Transverse colon (tissue), 4 donors: ENCODE data around the gene DOCK2. TPM values are rescaled to one million over a fixed set of nuclear protein-coding genes. Genes with fewer than 3 reads are reported as not detected.

Source experiments
- DNase-seq: peaks from one replicate; pipeline ENCODE4 v3.0.0-alpha.2; 2019
- H3K27ac ChIP-seq, 4 donors: fragments of 200-600 bp; sonication (generic); 2 replicates each; pipeline ENCODE4 v1.5.1; 2016 to 2018; ENCODE audit warnings: inconsistent platforms in 4 of 4
- H3K27me3 ChIP-seq: fragments of 200-600 bp; sonication (generic); 2 replicates; pipeline ENCODE4 v1.5.1; 2017; ENCODE audit warnings: inconsistent platforms
- H3K36me3 ChIP-seq, 4 donors: fragments of 200-600 bp; sonication (generic); 2 replicates each; pipeline ENCODE4 v1.5.1; 2017 to 2019; ENCODE audit warnings: inconsistent platforms in 4 of 4
- H3K4me1 ChIP-seq, 4 donors: fragments of 200-600 bp; sonication (generic); 2 replicates each; pipeline ENCODE4 v1.5.1; 2017 to 2020; ENCODE audit warnings: inconsistent platforms in 4 of 4
- H3K4me3 ChIP-seq, 4 donors: fragments of 200-600 bp; sonication (generic); 1 replicate in 1 of 4; 2 replicates in 3 of 4; pipeline versions ENCODE4 v1.5.1 to v1.6.1; 2017 to 2019; ENCODE audit warnings: inconsistent platforms in 4 of 4
- H3K9me3 ChIP-seq, 2 donors: fragments of 200-600 bp; sonication (generic); 2 replicates each; pipeline ENCODE4 v1.5.1; 2017 to 2019; ENCODE audit warnings: inconsistent platforms in 2 of 2
- CTCF ChIP-seq, 5 experiments: fragments of 200-600 bp in 3 of 5; fragments of 450-650 bp in 2 of 5; sonication (generic) in 3 of 5; IDR thresholded peaks; 1 replicate in 2 of 5; 2 replicates in 3 of 5; pipeline ENCODE4 v1.5.1; 2016 to 2017; ENCODE audit warnings: antibody characterized with exemption in 5 of 5, inconsistent platforms in 3 of 5, mild to moderate bottlenecking in 2 of 5, moderate library complexity in 1 of 5
- EP300 ChIP-seq: sonication (generic); formaldehyde crosslinking; IDR thresholded peaks from one replicate; pipeline ENCODE4 v1.6.1; 2017; ENCODE audit warnings: antibody characterized with exemption, low read depth
- POLR2A ChIP-seq: fragments of 450-650 bp; IDR thresholded peaks from one replicate; pipeline ENCODE4 v1.6.1; 2016; ENCODE audit warnings: antibody characterized with exemption, mild to moderate bottlenecking, moderate library complexity
- POLR2AphosphoS5 ChIP-seq, 3 donors: sonication (generic); formaldehyde crosslinking; IDR thresholded peaks; one replicate each; pipeline ENCODE4 v1.6.1; 2016; ENCODE audit warnings: antibody characterized with exemption in 3 of 3
- WGBS, 2 donors: methylation state at CpG; one replicate each; pipeline ENCODE4 v1.1.5; 2018; ENCODE audit warnings: low coverage in 1 of 2; 5-methylcytosine and 5-hydroxymethylcytosine counted together
- in situ Hi-C, 4 donors: fragments of 200-750 bp; cut with MboI; loops; one replicate each; pipeline versions ENCODE4 v1.15.0 to v1.15.1; 2017; ENCODE audit warnings: low sequenced_read_pairs in 3 of 4, low pct_ligation_motif_present in 1 of 4, low pct_unique_long_range_greater_than_20kb in 1 of 4
- intact Hi-C: fragments of 100-400 bp; cut with DNase I; formaldehyde crosslinking; loops from one replicate; pipeline ENCODE4 v1.15.1; 2023; ENCODE audit warnings: low total_unique reads
- total RNA-seq, 4 donors: library from RNA; depleted of rRNA; stranded (reverse); fragments of >200 nt; gene quantifications; one replicate each; pipeline ENCODE4 v1.1.0, GENCODE V29; 2016

The DOCK2 gene
- total RNA-seq, 4 donors from 2014 or later = 8.3 to 24.0 (median 14.3) TPM

- intact Hi-C loops = no loop called here
- no peaks in the 10 kb centered on the region for H3K9me3 ChIP-seq
These were observed 284.9 kb downstream of the DOCK2 start for GRCh38 chr5:169921949-169922348.

GRCh38 chr5:169922474-169922873 is 285.4 kb downstream of the DOCK2 start:
- H3K9me3 ChIP-seq = no peaks in the 10 kb centered on the region
- no peak overlapping the region for H3K4me3 ChIP-seq
- no peak for DNase-seq
- H3K4me1 ChIP-seq = no peaks in the 10 kb centered on the region
- no peaks in the 10 kb centered on the region for H3K27me3 ChIP-seq
- intact Hi-C loops = no loop called here
- TF ChIP-seq POLR2A = no peak
- no peak for TF ChIP-seq POLR2AphosphoS5 (IDR thresholded peaks at IDR 0.05)
- no peak for TF ChIP-seq EP300
- no peak for TF ChIP-seq CTCF (IDR thresholded peaks at IDR 0.05)
- no peaks in the 10 kb centered on the region for H3K36me3 ChIP-seq
- no peak overlapping the region for H3K27ac ChIP-seq
- WGBS, 2 donors = 97 to 100% methylated on average over 1 of the region's 1 CpG
- in situ Hi-C loops = no loop called here

More at GRCh38 chr5:169921949-169922348, 284.9 kb downstream of the DOCK2 start:
- Histone ChIP-seq H3K4me1 (no peaks in the 10 kb centered on the region), H3K27ac (no peak overlapping the region), H3K36me3 (no peaks in the 10 kb centered on the region), H3K27me3 (no peaks in the 10 kb centered on the region), H3K4me3 (no peak overlapping the region)
- TF ChIP-seq CTCF (IDR thresholded peaks at IDR 0.05) = no peak
- no peak for TF ChIP-seq EP300
- TF ChIP-seq POLR2AphosphoS5 (IDR thresholded peaks at IDR 0.05) = no peak
- TF ChIP-seq POLR2A = no peak
- no peak for DNase-seq
- in situ Hi-C loops = no loop called here
- WGBS, 2 donors = 22 to 23% methylated on average over 1 of the region's 1 CpG

GRCh38 chr5:169923988-169924387 is 286.9 kb downstream of the DOCK2 start:
- H3K9me3 ChIP-seq = no peaks in the 10 kb centered on the region
- H3K36me3 ChIP-seq = no peaks in the 10 kb centered on the region
- no peak overlapping the region for H3K27ac ChIP-seq
- 71 to 75% methylated on average over 1 of the region's 1 CpG for WGBS, 2 donors
- no peak for DNase-seq
- in situ Hi-C loops (no loop called here), intact Hi-C loops (no loop called here)
- no peaks in the 10 kb centered on the region for H3K27me3 ChIP-seq
- no peaks in the 10 kb centered on the region for H3K4me1 ChIP-seq
- TF ChIP-seq EP300 (no peak), CTCF (IDR thresholded peaks at IDR 0.05) (no peak), POLR2AphosphoS5 (IDR thresholded peaks at IDR 0.05) (no peak), POLR2A (no peak)
- no peak overlapping the region for H3K4me3 ChIP-seq

- WGBS, 2 donors = 53% methylated on average over 1 of the region's 1 CpG; no CpG with 5 or more reads in 1 of the 2 donors
- Histone ChIP-seq H3K4me1 (no peaks in the 10 kb centered on the region), H3K36me3 (no peaks in the 10 kb centered on the region), H3K27ac (no peak overlapping the region), H3K4me3 (no peak overlapping the region), H3K9me3 (no peaks in the 10 kb centered on the region), H3K27me3 (no peaks in the 10 kb centered on the region)
- DNase-seq = no peak
- no peak for TF ChIP-seq POLR2A
- TF ChIP-seq POLR2AphosphoS5 (IDR thresholded peaks at IDR 0.05) = no peak
- TF ChIP-seq EP300 = no peak
- no peak for TF ChIP-seq CTCF (IDR thresholded peaks at IDR 0.05)
- intact Hi-C loops = no loop called here
- in situ Hi-C loops = no loop called here
These were observed 296.1 kb downstream of the DOCK2 start for GRCh38 chr5:169933127-169933526.
